Dermis blood vessel endothelial cell (primary cell): ENCODE data around the gene UBE2L6. TPM values are rescaled to one million over a fixed set of nuclear protein-coding genes. Genes with fewer than 3 reads are reported as not detected.

ENCODE experiments used
- DNase-seq: peaks from one replicate; pipeline ENCODE4 v3.0.0; 2010
- total RNA-seq: library from RNA; depleted of rRNA; stranded (reverse); fragments of >200 nt; gene quantifications from 2 replicates; pipeline ENCODE4 v1.2.3, GENCODE V29; 2014

The UBE2L6 gene
- total RNA-seq, 1 donor from 2014 or later: 41.5 TPM

DNA sequence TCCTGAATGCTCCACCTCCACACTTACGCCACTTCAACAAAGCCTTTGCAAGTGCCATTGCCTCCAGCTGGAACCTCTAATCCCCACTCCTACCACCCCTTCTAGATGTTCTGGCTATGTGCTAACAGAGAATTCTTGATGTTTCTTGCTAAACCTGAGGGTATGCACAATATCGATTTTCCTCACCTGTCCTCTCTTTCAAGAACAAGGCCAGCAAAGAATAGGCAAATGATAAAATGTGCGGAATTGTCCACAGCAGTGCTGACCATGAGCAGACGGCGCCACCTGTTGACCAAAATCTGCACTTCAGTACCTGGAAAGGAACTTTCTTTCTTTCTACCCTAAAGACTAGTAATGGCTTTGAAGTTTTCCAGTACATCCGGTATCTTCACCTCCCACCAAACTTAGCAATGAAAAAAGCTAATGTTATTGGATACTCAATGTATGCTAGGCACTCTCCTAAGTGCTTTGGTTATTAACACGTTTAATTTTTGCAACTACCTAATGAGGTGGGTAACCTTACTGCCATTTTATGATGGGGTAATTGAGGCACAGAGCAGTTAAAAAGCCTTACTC, 40.3 kb downstream of the UBE2L6 start:
- DNase-seq: peak; percentile 82

GRCh38 chr11:57523419-57523818, 44.1 kb downstream of the UBE2L6 start:
- no peak for DNase-seq

DNA sequence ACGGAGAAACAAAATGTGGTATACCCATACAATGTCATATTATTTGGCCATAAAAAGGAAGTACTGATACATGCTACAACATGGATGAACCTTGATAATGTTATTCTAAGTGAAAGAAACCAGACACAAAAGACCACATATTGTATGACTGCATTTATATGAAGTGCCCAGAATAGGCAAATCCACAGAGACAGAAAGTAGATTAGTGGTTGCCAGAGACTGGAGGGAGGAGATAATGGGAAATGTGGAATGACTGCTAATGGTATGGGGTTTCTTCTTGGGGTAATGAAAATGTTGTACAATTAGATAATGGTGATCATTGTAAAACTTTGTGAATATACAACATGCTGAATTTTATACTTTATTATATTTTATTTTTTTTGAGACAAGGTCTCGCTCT, 46.4 kb downstream of the UBE2L6 start:
- no peak for DNase-seq

GRCh38 chr11:57516061-57516443, 51.4 kb downstream of the UBE2L6 start:
- DNase-seq: no peak

- DNase-seq: peak; percentile 62
Observed at GRCh38 chr11:57515332-57516060, 52.0 kb downstream of the UBE2L6 start, which contains the start of gene SLC43A1. Gene SLC43A1 (minus strand): TSS chr11:57515702. CDS start chr11:57514111, 1,591 bp downstream.

GRCh38 chr11:57514538-57515331, 52.7 kb downstream of the UBE2L6 start:
- DNase-seq: peak; percentile 33

DNA sequence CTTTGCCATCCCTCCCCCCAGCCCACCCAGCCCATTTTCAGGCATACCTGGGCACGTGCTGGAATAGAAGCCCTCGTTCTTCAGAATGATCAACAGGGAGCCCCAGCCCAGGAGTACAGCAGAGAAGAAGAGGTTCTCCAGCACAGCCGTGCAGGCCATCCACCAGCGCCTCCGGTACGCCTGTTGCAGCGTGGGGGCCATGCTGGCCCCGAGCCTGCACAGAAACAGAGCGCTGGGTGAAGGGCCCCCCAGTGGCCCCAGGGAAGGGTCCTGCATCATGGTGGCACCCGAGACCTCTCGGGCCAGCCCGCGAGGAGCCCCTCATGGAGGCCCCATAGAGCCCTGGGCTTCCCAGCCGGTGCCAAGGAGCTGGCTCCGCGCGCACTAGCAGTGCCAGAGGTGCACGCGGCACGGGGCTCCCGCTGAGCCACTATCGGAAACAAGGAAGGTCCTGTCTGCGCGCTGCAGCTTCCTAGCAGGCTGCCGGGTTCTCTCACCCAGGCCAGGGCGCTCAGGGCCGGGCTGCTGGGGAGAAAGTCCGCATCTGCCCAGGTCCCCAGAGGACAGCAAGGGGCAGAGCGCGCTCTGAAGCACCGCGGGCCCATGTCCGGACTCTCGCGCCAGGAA, 53.4 kb downstream of the UBE2L6 start:
- peak; percentile 51 for DNase-seq

GRCh38 chr11:57513452-57513795, 54.0 kb downstream of the UBE2L6 start:
- no peak for DNase-seq

- no peak for DNase-seq
Observed at GRCh38 chr11:57512646-57513451, 54.6 kb downstream of the UBE2L6 start.

- no peak for DNase-seq
Observed at GRCh38 chr11:57511741-57512430, 55.6 kb downstream of the UBE2L6 start.

DNA sequence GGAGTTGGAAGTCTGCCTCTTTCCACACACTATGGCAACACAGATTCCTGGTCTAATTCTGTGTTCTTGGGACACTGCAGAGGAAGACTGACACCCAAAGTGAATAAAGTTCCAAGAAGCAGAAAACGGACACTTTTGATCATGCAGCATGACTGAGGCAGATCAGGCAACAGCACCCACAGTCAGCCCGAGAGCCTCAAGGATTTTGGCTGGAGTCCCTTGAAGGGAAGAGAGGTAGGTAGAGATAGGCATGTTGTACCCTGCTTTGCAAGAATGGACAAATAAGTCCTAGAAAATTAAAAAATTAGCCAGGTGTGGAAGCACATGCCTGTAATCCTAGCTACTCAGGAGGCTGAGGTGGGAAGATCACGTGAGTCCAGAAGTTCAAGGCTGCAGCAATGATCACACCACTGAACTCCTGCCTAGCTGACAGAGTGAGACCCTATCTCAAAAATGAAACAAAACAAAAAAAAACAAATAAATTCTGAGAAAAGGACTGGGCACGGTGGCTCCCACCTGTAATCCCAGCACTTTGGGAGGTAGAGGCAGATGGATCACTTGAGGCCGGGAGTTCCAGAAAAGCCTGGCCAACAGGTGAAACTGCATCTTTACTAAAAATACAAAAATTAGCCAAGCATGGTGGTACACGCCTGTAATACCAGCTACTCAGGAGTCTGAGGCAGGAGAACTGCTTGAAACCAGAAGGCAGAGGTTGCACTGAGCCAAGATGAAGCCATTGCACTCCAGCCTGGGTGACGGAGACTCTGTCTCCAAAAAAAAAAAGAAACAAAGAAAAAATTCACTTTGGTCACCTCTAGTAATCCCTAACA, 58.9 kb downstream of the UBE2L6 start:
- no peak for DNase-seq

- no peak for DNase-seq
Observed at GRCh38 chr11:57506522-57506921, 61.0 kb downstream of the UBE2L6 start.

DNA sequence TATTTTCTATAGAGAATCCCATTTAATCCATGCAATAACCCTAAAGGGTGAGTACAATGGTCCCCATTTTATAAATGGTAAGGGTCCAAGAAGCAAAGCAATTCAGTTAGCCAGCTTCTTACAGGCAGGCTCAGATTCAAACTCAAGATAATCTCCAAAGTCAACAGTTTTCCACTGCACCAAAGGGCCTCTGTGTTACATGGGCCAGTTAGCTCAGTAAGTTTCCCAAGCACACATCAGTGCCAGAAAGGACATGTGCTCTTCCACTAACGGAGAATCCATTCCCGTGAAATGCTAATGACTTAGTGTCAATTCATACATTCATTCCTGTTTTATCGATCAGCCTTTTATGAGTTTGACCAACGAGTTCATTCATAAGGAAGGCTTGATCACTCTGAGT, 63.0 kb downstream of the UBE2L6 start:
- DNase-seq: no peak

- no peak for DNase-seq
Observed at GRCh38 chr11:57502870-57503269, 64.6 kb downstream of the UBE2L6 start.

GRCh38 chr11:57502376-57502775, 65.1 kb downstream of the UBE2L6 start:
- DNase-seq: no peak

- no peak for DNase-seq
Observed at GRCh38 chr11:57501953-57502352, 65.5 kb downstream of the UBE2L6 start.
